22Rv1 (cell line): Measurements from ENCODE around the gene RIGI.

ENCODE experiments used
- H3K27ac ChIP-seq: fragments of 450-650 bp; 2 replicates; pipeline ENCODE4 v1.5.1; 2017
- ZFX ChIP-seq: fragments of 450-650 bp; IDR thresholded peaks from 2 replicates; pipeline ENCODE4 v1.6.1; 2017; ENCODE audit warnings: antibody characterized with exemption, borderline replicate concordance
- TF ChIP-seq, protein P1 (sequence below): fragments of 450-650 bp; IDR thresholded peaks from 2 replicates; pipeline ENCODE4 v1.5.1; 2017; ENCODE audit warnings: mild to moderate bottlenecking

Gene RIGI

GRCh38 chr9:32566770-32567169 lies 40.8 kb upstream of the RIGI start:
- TF ChIP-seq, protein P1, sequence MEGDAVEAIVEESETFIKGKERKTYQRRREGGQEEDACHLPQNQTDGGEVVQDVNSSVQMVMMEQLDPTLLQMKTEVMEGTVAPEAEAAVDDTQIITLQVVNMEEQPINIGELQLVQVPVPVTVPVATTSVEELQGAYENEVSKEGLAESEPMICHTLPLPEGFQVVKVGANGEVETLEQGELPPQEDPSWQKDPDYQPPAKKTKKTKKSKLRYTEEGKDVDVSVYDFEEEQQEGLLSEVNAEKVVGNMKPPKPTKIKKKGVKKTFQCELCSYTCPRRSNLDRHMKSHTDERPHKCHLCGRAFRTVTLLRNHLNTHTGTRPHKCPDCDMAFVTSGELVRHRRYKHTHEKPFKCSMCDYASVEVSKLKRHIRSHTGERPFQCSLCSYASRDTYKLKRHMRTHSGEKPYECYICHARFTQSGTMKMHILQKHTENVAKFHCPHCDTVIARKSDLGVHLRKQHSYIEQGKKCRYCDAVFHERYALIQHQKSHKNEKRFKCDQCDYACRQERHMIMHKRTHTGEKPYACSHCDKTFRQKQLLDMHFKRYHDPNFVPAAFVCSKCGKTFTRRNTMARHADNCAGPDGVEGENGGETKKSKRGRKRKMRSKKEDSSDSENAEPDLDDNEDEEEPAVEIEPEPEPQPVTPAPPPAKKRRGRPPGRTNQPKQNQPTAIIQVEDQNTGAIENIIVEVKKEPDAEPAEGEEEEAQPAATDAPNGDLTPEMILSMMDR: no peak
- no peak for TF ChIP-seq ZFX
- no peak overlapping the region for H3K27ac ChIP-seq

- TF ChIP-seq, protein P1: no peak
- no peak for TF ChIP-seq ZFX
- H3K27ac ChIP-seq: no peak overlapping the region
Observed at GRCh38 chr9:32565967-32566366, 40.0 kb upstream of the RIGI start.

GRCh38 chr9:32558408-32558934 lies 32.5 kb upstream of the RIGI start:
- no peak overlapping the region for H3K27ac ChIP-seq
- no peak for TF ChIP-seq ZFX
- TF ChIP-seq, protein P1: no peak

- no peak overlapping the region for H3K27ac ChIP-seq
Observed at GRCh38 chr9:32554591-32554990, 28.6 kb upstream of the RIGI start.

GRCh38 chr9:32554107-32554506 lies 28.1 kb upstream of the RIGI start:
- no peak overlapping the region for H3K27ac ChIP-seq
- TF ChIP-seq, protein P1: no peak

More at GRCh38 chr9:32554591-32554990, 28.6 kb upstream of the RIGI start:
- no peak for TF ChIP-seq ZFX
- TF ChIP-seq, protein P1: no peak

GRCh38 chr9:32552172-32552872 lies 26.3 kb upstream of the RIGI start, which contains the start of the genes SMIM27 and TOPORS:
TSS of gene SMIM27 (plus strand) at chr9:32552327. CDS start at chr9:32552435, 108 bp downstream.
TSS of gene TOPORS (minus strand) at chr9:32552586. CDS start at chr9:32552436, 150 bp downstream.
- TF ChIP-seq, protein P1: no peak
- no peak for TF ChIP-seq ZFX
- peak within 1 kb of the TSS; percentile 93 for H3K27ac ChIP-seq
